CD4-positive, alpha-beta T cell treated with Interleukin-4 for 4 hours (primary cell): ENCODE results near the gene ITPKC.
"Not testable (repeated sequence)": the region's sequence is repeated elsewhere in the genome, so short reads cannot be mapped to it uniquely, and the experiment has no call there.

Experiments
- DNase-seq: peaks from one replicate; pipeline ENCODE4 v3.0.0-alpha.2; 2020

ITPKC gene

GRCh38 chr19:40742886-40743285 lies 26.0 kb downstream of the ITPKC start:
- DNase-seq, result no peak

GRCh38 chr19:40743926-40744325 lies 27.0 kb downstream of the ITPKC start:
- DNase-seq, result no peak

GRCh38 chr19:40744554-40745401 lies 27.9 kb downstream of the ITPKC start:
- peak; percentile 25 for DNase-seq

- no peak for DNase-seq
These were observed 28.5 kb downstream of the ITPKC start for GRCh38 chr19:40745402-40745780.

GRCh38 chr19:40747536-40747935 lies 30.6 kb downstream of the ITPKC start:
- no peak for DNase-seq

GRCh38 chr19:40750058-40750873 lies 33.4 kb downstream of the ITPKC start, which contains the start of gene ACTMAP:
TSS of gene ACTMAP (minus strand) at chr19:40750477. CDS start at chr19:40749803, 674 bp downstream.
- peak; percentile 100 for DNase-seq

GRCh38 chr19:40750874-40751537 lies 34.1 kb downstream of the ITPKC start, which contains the start of gene SNRPA:
TSS of gene SNRPA (plus strand) at chr19:40751203. CDS start at chr19:40751409, 206 bp downstream.
- peak; percentile 97 for DNase-seq

GRCh38 chr19:40752257-40752781 lies 35.4 kb downstream of the ITPKC start:
- peak; percentile 26 for DNase-seq

- DNase-seq, result peak; percentile 31
These were observed 37.8 kb downstream of the ITPKC start for GRCh38 chr19:40754611-40755247.

GRCh38 chr19:40755248-40755624 lies 38.3 kb downstream of the ITPKC start:
- no peak for DNase-seq

GRCh38 chr19:40755791-40756190 lies 38.9 kb downstream of the ITPKC start:
- no peak for DNase-seq

GRCh38 chr19:40756502-40757110 lies 39.7 kb downstream of the ITPKC start:
- DNase-seq, result peak; percentile 48

GRCh38 chr19:40758491-40758890 lies 41.6 kb downstream of the ITPKC start:
- no peak for DNase-seq

GRCh38 chr19:40759352-40759751 lies 42.4 kb downstream of the ITPKC start:
- DNase-seq, result no peak

GRCh38 chr19:40762754-40763470 lies 46.0 kb downstream of the ITPKC start:
- no peak for DNase-seq

GRCh38 chr19:40763526-40763925 lies 46.6 kb downstream of the ITPKC start:
- DNase-seq, result no peak

GRCh38 chr19:40763963-40764362 lies 47.1 kb downstream of the ITPKC start:
- DNase-seq, result no peak

GRCh38 chr19:40766385-40766784 lies 49.5 kb downstream of the ITPKC start:
- DNase-seq, result not testable (repeated sequence)

GRCh38 chr19:40768869-40769268 lies 52.0 kb downstream of the ITPKC start:
- DNase-seq, result no peak

- DNase-seq, result peak; percentile 27
These were observed 54.4 kb downstream of the ITPKC start for GRCh38 chr19:40771101-40771862.
